GM12892 (cell line): ENCODE results near the gene GSK3B.

ENCODE experiments used
- POLR2A ChIP-seq: IDR thresholded peaks from 2 replicates; pipeline ENCODE4 v1.6.1; 2011; ENCODE audit warnings: low read depth, low read length, control low read depth
- POLR2AphosphoS5 ChIP-seq: IDR thresholded peaks from 2 replicates; pipeline ENCODE4 v1.6.1; 2011; ENCODE audit warnings: low read depth, low read length, control low read depth

DNA sequence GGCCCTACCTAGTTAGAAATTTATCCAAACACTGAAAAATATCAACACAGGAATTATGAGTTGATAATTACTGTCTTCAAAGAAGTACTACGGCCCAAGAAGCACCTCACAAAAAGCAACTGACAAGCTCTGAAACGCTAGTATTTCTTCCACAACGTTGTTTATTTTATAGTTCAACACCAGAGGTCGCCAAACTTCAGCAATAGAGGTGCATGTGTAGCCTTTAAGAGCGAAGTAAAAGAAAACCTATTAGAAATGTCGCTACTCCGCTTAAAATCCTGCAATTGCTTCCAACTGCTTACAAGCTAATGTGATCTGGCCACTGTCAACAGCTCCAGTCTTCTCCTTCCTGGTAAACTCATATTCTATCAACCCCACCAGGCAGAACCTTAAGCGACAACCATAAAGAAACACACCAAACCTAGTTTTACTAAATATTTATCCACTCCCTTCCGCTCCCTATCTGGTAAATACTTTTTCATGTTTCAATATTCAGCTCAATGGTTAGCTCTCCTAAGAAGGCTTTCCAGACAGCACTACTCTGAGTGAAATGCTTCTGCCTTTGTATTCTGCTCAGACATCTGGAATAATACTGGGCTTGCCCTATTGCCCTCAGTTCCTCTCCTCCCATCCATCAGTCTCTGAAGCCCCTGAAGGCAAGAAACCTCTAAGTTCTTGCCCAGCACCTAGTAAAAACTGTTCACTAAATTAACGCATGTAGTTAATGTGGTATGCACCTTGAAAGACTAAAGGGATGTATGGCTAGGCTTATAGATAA, 202.1 kb downstream of the GSK3B start:
- no peak for TF ChIP-seq POLR2A
- no peak for TF ChIP-seq POLR2AphosphoS5
